ENCODE data around the gene SBF2. TPM values are rescaled to one million over a fixed set of nuclear protein-coding genes. Genes with fewer than 3 reads are reported as not detected.

The SBF2 gene
- polyA plus RNA-seq, 1 experiment: 44.4 TPM

GRCh38 chr11:10326012-10326964, 32.3 kb upstream of the SBF2 start:
- POLR2A ChIA-PET: interaction anchor here (0.6 to 3.4 kb wide), 12 partner anchors 17 to 866 kb away, joined by 3 to 47 read pairs (median 10); partner anchors contain the start of genes ADM, IRAG1 and ZNF143

GRCh38 chr11:10325277-10326011, 31.4 kb upstream of the SBF2 start:
- no peaks in the 10 kb centered on the region for H3K27me3 ChIP-seq (ENCODE audit: control insufficient read depth, insufficient read depth, low read length)
- TF ChIP-seq CTCF (IDR thresholded peaks at IDR 0.05; ENCODE audit: low read depth, low read length): no peak
- DNase-seq (ENCODE audit: low read depth, low spot score): peak; percentile 93
- peak overlapping the region; percentile 87 for H3K27ac ChIP-seq (ENCODE audit: low read depth, low read length)
- no peak overlapping the region for H3K4me3 ChIP-seq (ENCODE audit: low read depth, low read length)
- ChIA-PET POLR2A (interaction anchor here (0.6 to 3.4 kb wide), 12 partner anchors 16 to 791 kb away, joined by 3 to 47 read pairs (median 10); partner anchors contain the start of genes ADM, AMPD3 and IRAG1), CTCF (interaction anchor here (0.6 to 3.6 kb wide), 8 partner anchors 21 to 791 kb away, joined by 3 to 22 read pairs (median 3); no protein-coding TSS in a partner anchor)
- H3K9me3 ChIP-seq (ENCODE audit: control insufficient read depth, insufficient read depth, low read length): no peaks in the 10 kb centered on the region

More at GRCh38 chr11:10326012-10326964, 32.3 kb upstream of the SBF2 start:
- no peak for DNase-seq (ENCODE audit: low read depth, low spot score)
- Histone ChIP-seq H3K27me3 (ENCODE audit: control insufficient read depth, insufficient read depth, low read length) (no peaks in the 10 kb centered on the region), H3K27ac (ENCODE audit: low read depth, low read length) (peak overlapping the region; percentile 87), H3K9me3 (ENCODE audit: control insufficient read depth, insufficient read depth, low read length) (no peaks in the 10 kb centered on the region), H3K4me3 (ENCODE audit: low read depth, low read length) (no peak overlapping the region)
- TF ChIP-seq CTCF (IDR thresholded peaks at IDR 0.05; ENCODE audit: low read depth, low read length): no peak
- CTCF ChIA-PET: interaction anchor here (0.6 to 3.6 kb wide), 7 partner anchors 22 to 713 kb away, joined by 3 to 22 read pairs (median 4); no protein-coding TSS in a partner anchor

- POLR2A ChIA-PET: interaction anchor here (0.9 to 3.4 kb wide), 9 partner anchors 15 to 565 kb away, joined by 3 to 47 read pairs (median 16); partner anchors contain the start of genes ADM and AMPD3
- CTCF ChIA-PET: interaction anchor here (0.6 to 3.6 kb wide), 8 partner anchors 42 to 790 kb away, joined by 3 to 22 read pairs (median 4); no protein-coding TSS in a partner anchor
- no peak for DNase-seq (ENCODE audit: low read depth, low spot score)
- Histone ChIP-seq H3K27ac (ENCODE audit: low read depth, low read length) (peak overlapping the region; percentile 63), H3K4me3 (ENCODE audit: low read depth, low read length) (no peak overlapping the region), H3K27me3 (ENCODE audit: control insufficient read depth, insufficient read depth, low read length) (no peaks in the 10 kb centered on the region), H3K9me3 (ENCODE audit: control insufficient read depth, insufficient read depth, low read length) (no peaks in the 10 kb centered on the region)
- TF ChIP-seq CTCF (IDR thresholded peaks at IDR 0.05; ENCODE audit: low read depth, low read length): no peak
These were observed 30.5 kb upstream of the SBF2 start for GRCh38 chr11:10324474-10324873.

DNA sequence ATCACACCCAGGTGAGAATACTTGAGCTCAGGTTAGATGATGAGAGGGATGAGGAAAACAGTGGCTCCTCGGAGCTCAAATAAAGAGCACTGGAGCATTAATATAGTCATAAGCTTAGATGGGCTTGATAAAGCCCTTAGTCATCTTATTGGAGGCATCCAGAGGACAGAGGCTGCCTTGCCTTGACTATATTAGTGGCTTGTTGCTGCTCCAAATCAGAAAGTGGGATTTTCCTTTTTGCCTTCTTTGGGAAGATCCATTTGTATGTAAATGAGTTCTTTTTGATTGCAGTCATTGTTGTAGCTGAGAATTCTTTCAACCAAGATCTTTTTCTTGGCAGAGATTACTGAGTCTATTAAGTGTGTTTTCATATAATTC, 29.8 kb upstream of the SBF2 start:
- Histone ChIP-seq H3K4me3 (ENCODE audit: low read depth, low read length) (no peak overlapping the region), H3K27ac (ENCODE audit: low read depth, low read length) (no peak overlapping the region), H3K27me3 (ENCODE audit: control insufficient read depth, insufficient read depth, low read length) (no peaks in the 10 kb centered on the region), H3K9me3 (ENCODE audit: control insufficient read depth, insufficient read depth, low read length) (no peaks in the 10 kb centered on the region)
- POLR2A ChIA-PET: interaction anchor here (0.9 to 3.3 kb wide), 4 partner anchors 14 to 386 kb away, joined by 3 to 47 read pairs (median 20); partner anchors contain the start of gene ADM
- no peak for DNase-seq (ENCODE audit: low read depth, low spot score)
- no peak for TF ChIP-seq CTCF (IDR thresholded peaks at IDR 0.05; ENCODE audit: low read depth, low read length)
- CTCF ChIA-PET: interaction anchor here (0.5 to 3.6 kb wide), 9 partner anchors 14 to 1014 kb away, joined by 3 to 22 read pairs (median 3); no protein-coding TSS in a partner anchor

All from AG04450 (cell line).